Measurements from ENCODE around the gene ILK. TPM values are rescaled to one million over a fixed set of nuclear protein-coding genes. Genes with fewer than 3 reads are reported as not detected.

ILK gene
- total and polyA plus RNA-seq, 2 of the 13 experiments (the other 11 are each of a cell fraction or from before 2014, with no cell fraction given) = 70.3 to 108 TPM

- BruUV-seq (replicated peaks) = no TSS peak
- ChIA-PET CTCF (ENCODE audit: low intra/inter-chr PET ratio, low total read pairs) (no interaction called here), POLR2A (interaction anchor here (1.5 to 2.7 kb wide), 2 partner anchors 10 to 121 kb away, joined by 6 to 17 read pairs; partner anchors contain the start of genes ARFIP2, TAF10 and TIMM10B)
- H3K27ac ChIP-seq (ENCODE audit: extremely low read length, insufficient read depth, low read length) = peak overlapping the region; percentile 83
- intact Hi-C loops (cut with micrococcal nuclease; ENCODE audit: unreplicated experiment) (loop anchor here (5.0 kb wide), 2 partner anchors 65 to 70 kb away; no protein-coding TSS in a partner anchor), in situ Hi-C loops (cut with HindIII; ENCODE audit: extremely low pct_ligation_motif_present, low pct_unique_long_range_greater_than_20kb) (loop anchor here (10.0 kb wide), 1 partner anchor 118 kb away; the partner anchor contains the start of genes ARFIP2 and TIMM10B)
- DNase-seq (ENCODE audit: low spot score) = no peak
- peak overlapping the region; percentile 93 for H3K9ac ChIP-seq (ENCODE audit: insufficient read depth, low read depth, low read length)
- no peak overlapping the region for H2AFZ ChIP-seq (ENCODE audit: low read length)
- no peak for ATAC-seq
- H3K4me3 ChIP-seq (replicated peaks in 1 of 3; ENCODE audit: insufficient read depth in 1 of 3, low read depth in 2 of 3, low read length in 3 of 3) = peak overlapping the region; percentile 86 to 97 (median 89)
- no peaks in the 10 kb centered on the region for H3K9me3 ChIP-seq (ENCODE audit: low read length)
- peaks cover 12 to 25% of the 10 kb centered on the region in 2 experiments for H3K36me3 ChIP-seq (replicated peaks in 1 of 2; ENCODE audit: control insufficient read depth in 1 of 2, insufficient read depth in 2 of 2, low read length in 2 of 2)
- H3K27me3 ChIP-seq (ENCODE audit: control insufficient read depth in 1 of 2, insufficient read depth in 2 of 2, low read length in 2 of 2) = no peaks in the 10 kb centered on the region; a peak in 1 of 5 replicates
- H3K4me2 ChIP-seq (ENCODE audit: low read depth, low read length) = peak overlapping the region; percentile 97
- H3K4me1 ChIP-seq (ENCODE audit: insufficient read depth, low read length) = peaks cover 67% of the 10 kb centered on the region
- peaks cover 47% of the 10 kb centered on the region for H3K79me2 ChIP-seq (ENCODE audit: insufficient read depth, low read length)
- H4K20me1 ChIP-seq (ENCODE audit: insufficient read depth, low read length) = no peaks in the 10 kb centered on the region
- 42% methylated on average over 7 of the region's 7 CpGs for WGBS (ENCODE audit: low lambda C conversion rate)
- FAIRE-seq = no peak
- TF ChIP-seq LCORL (IDR thresholded peaks at IDR 0.05) = no peak
- TF ChIP-seq LCORL (CRISPR knock-in tag; IDR thresholded peaks at IDR 0.05) = no peak
- TF ChIP-seq POGK (CRISPR knock-in tag; conservative IDR thresholded peaks at IDR 0.05) = no peak
- no peak for TF ChIP-seq HOXA5 (CRISPR knock-in tag; IDR thresholded peaks at IDR 0.05)
- TF ChIP-seq HOXA7 (CRISPR knock-in tag; IDR thresholded peaks at IDR 0.05) = no peak
- no peak for TF ChIP-seq RAD51 (IDR thresholded peaks at IDR 0.05; ENCODE audit: borderline replicate concordance)
- TF ChIP-seq ZNF562 (CRISPR knock-in tag; IDR thresholded peaks at IDR 0.05; ENCODE audit: borderline replicate concordance) = no peak
- no peak for TF ChIP-seq ZNF546 (CRISPR knock-in tag; conservative IDR thresholded peaks at IDR 0.05)
- no peak for TF ChIP-seq HMGXB4 (CRISPR knock-in tag; IDR thresholded peaks at IDR 0.05; ENCODE audit: borderline replicate concordance in 1 of 2, low read depth in 1 of 2)
- TF ChIP-seq TEAD2 (CRISPR knock-in tag; IDR thresholded peaks at IDR 0.05) = no peak
- no peak for TF ChIP-seq RFX5 (IDR thresholded peaks at IDR 0.05; ENCODE audit: low read depth, low read length)
- no peak for TF ChIP-seq NONO (IDR thresholded peaks at IDR 0.05)
- TF ChIP-seq NONO (CRISPR knock-in tag; conservative IDR thresholded peaks at IDR 0.05) = no peak
- no peak for TF ChIP-seq MATR3 (CRISPR knock-in tag; IDR thresholded peaks at IDR 0.05)
- no peak for TF ChIP-seq ELF3 (CRISPR knock-in tag; IDR thresholded peaks at IDR 0.05)
- TF ChIP-seq ZNF800 (CRISPR knock-in tag; IDR thresholded peaks at IDR 0.05) = no peak
- no peak for TF ChIP-seq BRCA1 (CRISPR knock-in tag; IDR thresholded peaks at IDR 0.05)
- no peak for TF ChIP-seq MBD4 (IDR thresholded peaks at IDR 0.05; ENCODE audit: borderline replicate concordance, low read length)
These were observed 1.3 kb upstream of the ILK start for GRCh38 chr11:6602096-6602940.
